ENCODE results near the gene KLF6.

GRCh38 chr10:3778692-3779157 lies 6.3 kb downstream of the KLF6 start:
- TF ChIP-seq CTCF (conservative IDR thresholded peaks at IDR 0.05; ENCODE audit: low read length) (no peak), EZH2phosphoT487 (IDR thresholded peaks at IDR 0.05; ENCODE audit: borderline replicate concordance, low read depth, low read length) (no peak)
